Activated CD4-positive, alpha-beta T cell treated with anti-CD3 and anti-CD28 coated beads, Interleukin-2, amount 50 U/mL, for 48 hours (primary cell): ENCODE data around the gene RHOH.
"Not testable (repeated sequence)": the region's sequence is repeated elsewhere in the genome, so short reads cannot be mapped to it uniquely, and the experiment has no call there.

Experiments used
- DNase-seq, 2 experiments: peaks; one replicate each; pipeline ENCODE4 v3.0.0-alpha.2; 2020

Gene RHOH

GRCh38 chr4:40264497-40264896 is 67.7 kb downstream of the RHOH start:
- DNase-seq, result no peak

- no peak for DNase-seq
Observed at GRCh38 chr4:40264995-40265909, 68.4 kb downstream of the RHOH start.

GRCh38 chr4:40265910-40266274 is 69.1 kb downstream of the RHOH start:
- no peak for DNase-seq

- no peak for DNase-seq
Observed at GRCh38 chr4:40269133-40269532, 72.3 kb downstream of the RHOH start.

- DNase-seq, result no peak
Observed at GRCh38 chr4:40270609-40271008, 73.8 kb downstream of the RHOH start.

DNA sequence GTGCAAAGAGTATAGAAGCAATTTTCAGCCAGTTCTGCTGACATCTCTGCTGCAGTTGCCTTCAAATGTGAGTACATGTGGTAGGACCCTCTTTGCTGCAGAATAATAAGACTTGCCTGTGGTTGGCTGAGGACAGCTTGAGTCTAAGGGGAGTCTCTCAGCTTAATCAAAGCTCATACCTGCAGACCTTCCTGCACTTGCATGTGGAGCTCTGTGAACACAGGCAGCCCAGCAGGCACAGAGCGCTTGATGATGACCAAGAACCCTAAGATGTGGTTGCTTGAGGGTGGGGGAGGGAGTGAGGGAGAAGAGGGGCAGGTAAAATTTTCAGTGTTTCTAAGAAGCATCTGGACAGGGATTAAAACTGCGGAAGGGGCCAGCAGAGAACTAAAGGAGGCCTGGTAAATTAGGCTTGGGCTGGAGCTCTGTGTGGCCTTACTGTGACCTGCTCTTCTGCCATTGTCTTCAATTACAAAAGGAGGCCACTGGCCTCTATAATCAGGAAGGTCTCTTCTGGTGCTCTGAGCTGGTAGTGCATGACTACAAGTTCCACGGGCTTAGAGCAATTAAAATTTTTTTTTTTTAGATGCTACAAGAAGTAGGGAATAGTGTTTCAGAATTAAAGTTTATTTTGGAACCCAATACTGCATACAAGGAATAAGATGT is 78.4 kb downstream of the RHOH start:
- DNase-seq, result no peak

GRCh38 chr4:40276546-40276945 is 79.7 kb downstream of the RHOH start:
- no peak for DNase-seq

- peak in 1 of 2 experiments; percentile 53 for DNase-seq
Observed at GRCh38 chr4:40280586-40280985, 83.8 kb downstream of the RHOH start.

GRCh38 chr4:40281099-40281498 is 84.3 kb downstream of the RHOH start:
- DNase-seq, result no peak

DNA sequence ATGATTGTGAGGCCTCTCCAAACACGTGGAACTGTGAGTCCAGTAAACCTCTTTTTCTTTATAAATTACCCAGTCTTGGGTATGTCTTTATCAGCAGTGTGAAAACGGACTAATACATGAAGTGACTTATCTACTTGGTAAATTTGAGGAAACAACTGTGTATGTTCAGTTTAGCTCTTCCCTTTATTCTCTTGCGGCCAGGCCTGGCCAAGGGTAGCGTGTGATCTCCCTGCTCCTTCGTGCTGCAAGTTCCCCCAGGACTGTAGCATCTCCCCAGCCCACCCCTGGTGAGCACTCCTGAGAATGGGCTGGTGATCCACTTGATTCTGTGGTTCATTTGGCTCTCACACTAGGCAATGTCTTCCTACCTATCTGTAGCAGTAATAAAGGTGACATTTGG is 85.1 kb downstream of the RHOH start:
- no peak for DNase-seq

DNA sequence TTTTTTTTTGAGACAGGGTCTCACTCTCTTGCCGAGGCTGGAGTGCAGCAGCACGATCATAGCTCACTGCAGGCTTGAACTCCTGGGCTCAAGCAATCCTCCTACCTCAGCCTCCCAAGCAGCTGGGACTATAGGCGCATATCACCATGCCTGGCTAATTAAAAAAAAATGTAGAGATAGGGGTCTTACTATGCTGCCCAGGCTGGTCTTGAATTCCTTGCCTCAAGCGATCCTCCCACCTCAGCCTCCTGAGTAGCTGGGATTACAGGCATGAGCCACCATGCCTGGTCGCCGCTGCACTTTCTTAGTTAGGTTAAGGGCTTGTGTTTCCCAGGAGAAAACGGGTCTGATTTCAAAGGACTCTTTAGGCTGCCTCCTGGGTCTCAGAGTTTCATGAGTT is 86.0 kb downstream of the RHOH start:
- not testable (repeated sequence) for DNase-seq

GRCh38 chr4:40283413-40283812 is 86.6 kb downstream of the RHOH start:
- DNase-seq, result no peak

- peak; percentile 79 to 85 for DNase-seq
Observed at GRCh38 chr4:40283968-40284367, 87.1 kb downstream of the RHOH start.

DNA sequence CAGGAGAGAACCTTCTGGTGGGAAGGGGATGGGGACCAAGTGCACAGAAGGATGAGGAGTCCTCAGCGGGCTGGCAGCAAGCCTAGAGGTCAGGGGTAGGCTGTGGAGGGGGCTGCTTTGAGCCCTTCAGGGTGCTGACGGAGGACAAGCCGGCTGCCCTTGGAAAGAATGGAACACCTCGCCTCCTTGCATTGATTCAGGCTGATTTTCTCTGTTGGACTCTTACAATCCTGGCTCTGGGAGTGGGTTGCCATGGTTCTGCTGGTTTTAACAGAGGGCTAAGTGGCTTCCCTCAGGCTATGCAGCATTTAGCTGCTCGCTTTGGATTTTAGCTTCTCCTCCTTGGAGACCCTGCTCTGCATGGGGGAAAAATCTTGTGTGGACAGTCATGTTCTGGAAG is 88.9 kb downstream of the RHOH start:
- no peak for DNase-seq

DNA sequence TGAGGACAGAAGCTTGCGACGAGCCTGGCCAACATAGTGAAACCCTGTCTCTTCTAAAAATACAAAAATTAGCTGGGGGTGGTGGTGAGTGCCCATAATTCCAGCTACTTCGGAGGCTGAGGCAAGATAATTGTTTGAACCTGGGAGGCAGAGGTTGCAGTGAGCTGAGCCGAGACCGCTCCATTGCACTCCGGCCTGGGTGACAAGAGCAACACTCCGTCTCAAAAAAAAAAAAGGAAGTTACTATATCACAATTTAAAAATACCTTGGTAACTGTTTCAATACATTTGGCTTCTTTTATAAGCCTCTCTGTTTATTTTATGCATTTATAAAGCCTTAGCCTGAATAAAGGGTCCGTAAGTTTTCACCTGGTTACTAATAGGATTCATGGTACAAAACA is 91.7 kb downstream of the RHOH start:
- no peak for DNase-seq

DNA sequence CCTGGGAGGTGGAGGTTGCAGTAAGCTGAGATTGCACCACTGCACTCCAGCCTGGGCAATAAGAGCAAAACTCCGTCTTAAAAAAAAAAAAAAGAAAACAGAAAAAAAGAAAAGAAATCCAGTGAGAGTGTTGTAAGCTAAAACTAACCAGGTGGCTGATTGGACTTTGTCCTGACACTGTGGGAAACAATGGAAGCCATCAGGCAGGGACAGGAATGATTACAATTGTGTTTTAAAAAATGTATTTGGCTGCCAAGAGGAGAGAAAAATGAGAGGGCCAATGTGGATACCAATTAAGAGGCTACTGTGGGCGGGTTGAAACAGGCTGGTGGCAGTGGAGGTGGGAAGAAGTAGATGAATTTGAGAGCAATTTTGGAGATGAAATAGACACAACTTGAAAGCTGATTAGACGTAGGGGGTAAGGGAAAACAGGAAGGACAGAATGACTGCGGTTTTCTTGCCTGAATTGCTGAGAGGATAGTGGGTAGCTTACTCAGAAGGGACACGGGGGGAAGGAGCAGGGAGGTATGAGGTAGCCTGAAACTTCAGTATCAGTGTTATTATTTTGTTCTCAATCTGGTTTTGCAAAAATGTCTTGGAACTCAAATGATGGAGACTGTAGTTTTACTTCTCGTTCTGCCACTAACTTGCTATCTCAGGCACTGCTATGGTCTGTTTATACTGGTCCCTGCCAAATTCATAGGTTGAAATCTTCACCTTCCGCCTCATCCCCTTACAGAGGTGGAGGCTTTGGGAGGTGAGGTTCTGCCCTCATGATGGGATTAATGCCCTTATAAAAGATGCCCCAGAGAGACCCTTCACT is 92.7 kb downstream of the RHOH start:
- DNase-seq, result peak in 1 of 2 experiments; percentile 45

DNA sequence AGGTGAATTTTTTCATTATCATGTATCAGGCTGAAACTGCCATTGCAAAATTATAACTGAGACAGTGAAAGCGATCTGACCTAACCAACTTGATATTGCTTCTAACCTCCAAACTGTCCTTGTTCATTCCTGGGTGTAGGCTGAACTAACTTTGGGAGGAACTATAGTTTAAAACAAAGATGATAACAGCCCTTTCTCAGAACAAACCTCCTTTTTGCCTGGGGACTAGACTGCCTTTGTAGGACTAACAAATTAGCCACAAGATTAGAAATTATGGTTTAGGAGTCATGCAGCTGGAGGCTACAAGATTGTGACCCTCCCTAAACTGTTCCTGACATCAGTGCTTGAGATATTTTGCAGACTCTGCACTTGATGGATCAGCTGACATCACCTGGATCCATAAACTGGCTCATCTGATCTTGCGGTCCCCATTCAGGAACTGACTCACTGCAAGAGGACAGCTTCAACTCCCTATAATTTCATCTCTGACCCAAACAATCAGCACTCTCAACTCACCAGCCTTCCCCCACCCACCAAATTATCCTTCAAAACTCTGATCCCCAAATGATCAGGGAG is 93.9 kb downstream of the RHOH start:
- DNase-seq, result not testable (repeated sequence)

GRCh38 chr4:40292313-40292759 is 95.5 kb downstream of the RHOH start:
- DNase-seq, result no peak

DNA sequence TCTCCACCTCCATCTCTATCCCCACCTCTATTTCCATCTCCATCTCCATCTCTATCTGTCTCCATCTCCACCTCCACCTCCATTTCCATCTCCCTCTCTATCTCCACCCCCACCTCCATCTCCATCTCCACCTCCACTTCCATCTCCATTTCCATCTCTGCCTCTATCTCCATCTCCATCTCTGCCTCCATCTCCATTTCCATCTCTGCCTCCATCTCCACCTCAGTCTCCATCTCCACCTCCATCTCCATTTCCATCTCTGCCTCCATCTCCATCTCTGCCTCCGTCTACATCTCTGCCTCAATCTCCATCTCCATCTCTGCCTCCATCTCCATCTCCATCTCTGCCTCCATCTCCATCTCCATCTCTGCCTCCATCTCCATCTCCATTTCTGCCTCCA is 97.5 kb downstream of the RHOH start:
- no peak for DNase-seq

DNA sequence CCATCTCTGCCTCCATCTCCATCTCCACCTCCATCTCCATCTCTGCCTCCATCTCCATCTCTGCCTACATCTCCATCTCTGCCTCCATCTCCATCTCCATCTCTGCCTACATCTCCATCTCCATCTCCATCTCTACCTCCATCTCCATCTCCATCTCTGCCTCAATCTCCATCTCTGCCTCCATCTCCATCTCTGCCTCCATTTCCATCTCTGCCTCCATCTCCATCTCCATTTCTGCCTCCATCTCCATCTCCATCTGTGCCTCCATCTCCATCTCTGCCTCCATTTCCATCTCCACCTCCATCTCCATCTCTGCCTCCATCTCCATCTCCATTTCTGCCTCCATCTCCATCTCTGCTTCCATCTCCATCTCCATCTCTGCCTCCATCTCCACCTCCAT is 98.2 kb downstream of the RHOH start:
- DNase-seq, result not testable (repeated sequence)

DNA sequence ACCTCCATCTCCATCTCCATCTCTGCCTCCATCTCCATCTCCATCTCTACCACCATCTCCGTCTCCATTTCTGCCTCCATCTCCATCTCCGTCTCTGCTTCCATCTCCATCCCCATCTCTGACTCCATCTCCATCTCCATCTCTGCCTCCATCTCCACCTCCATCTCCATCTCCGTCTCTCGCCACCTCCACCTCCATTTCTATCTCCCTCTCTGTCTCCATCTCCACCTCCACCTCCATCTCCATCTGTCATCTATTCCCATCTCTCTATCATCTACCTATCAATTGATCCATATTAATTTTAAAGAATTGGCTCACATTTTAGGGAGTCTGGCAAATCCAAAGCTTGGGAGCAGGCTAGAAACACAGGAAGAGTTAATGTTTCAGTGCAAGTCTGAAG is 98.7 kb downstream of the RHOH start:
- DNase-seq, result no peak
